Colonic mucosa (tissue), 4 donors: ENCODE data around the gene NEFH. TPM values are rescaled to one million over a fixed set of nuclear protein-coding genes. Genes with fewer than 3 reads are reported as not detected.

Experiments
- DNase-seq: peaks from one replicate; pipeline ENCODE4 v3.0.0-alpha.2; 2020
- H3K27ac ChIP-seq: fragments of 200-600 bp; one replicate; pipeline ENCODE4 v1.8.0; 2021
- H3K27me3 ChIP-seq: fragments of 200-600 bp; one replicate; pipeline ENCODE4 v1.8.0; 2021
- H3K36me3 ChIP-seq: fragments of 200-600 bp; one replicate; pipeline ENCODE4 v1.8.0; 2021
- H3K4me1 ChIP-seq: fragments of 200-600 bp; one replicate; pipeline ENCODE4 v1.8.0; 2021; ENCODE audit warnings: mild to moderate bottlenecking
- H3K4me3 ChIP-seq: fragments of 200-600 bp; one replicate; pipeline ENCODE4 v1.8.0; 2021
- H3K9ac ChIP-seq, 2 donors: one replicate each; pipeline ENCODE4 v1.7.0; 2013; ENCODE audit warnings: control low read depth in 2 of 2, low read depth in 2 of 2, low read length in 2 of 2
- H3K9me3 ChIP-seq: fragments of 200-600 bp; one replicate; pipeline ENCODE4 v1.8.0; 2021
- CTCF ChIP-seq: fragments of 200-600 bp; IDR thresholded peaks from one replicate; pipeline ENCODE4 v1.8.0; 2022; ENCODE audit warnings: antibody characterized with exemption, mild to moderate bottlenecking
- intact Hi-C: fragments of 100-400 bp; cut with DNase I; formaldehyde crosslinking; loops from one replicate; pipeline ENCODE4 v1.14.1; 2022
- total RNA-seq, 2 donors: library from RNA; stranded (reverse); fragmentation: NEBNext Ultra II Directional in 1 of 2; extraction: Animal tissue kit (Norgen Biotek cat#: 25700) in 1 of 2; gene quantifications; one replicate each; pipeline ENCODE4 v1.2.1, GENCODE V29; 2021
- donor health status: healthy.
- donor health status: DM: no; HTN: no; CAD: no.
- donor health status: DM: no; HTN: no; CAD: no.

The NEFH gene
- total RNA-seq, 2 donors from 2014 or later: 0.42 TPM

DNA sequence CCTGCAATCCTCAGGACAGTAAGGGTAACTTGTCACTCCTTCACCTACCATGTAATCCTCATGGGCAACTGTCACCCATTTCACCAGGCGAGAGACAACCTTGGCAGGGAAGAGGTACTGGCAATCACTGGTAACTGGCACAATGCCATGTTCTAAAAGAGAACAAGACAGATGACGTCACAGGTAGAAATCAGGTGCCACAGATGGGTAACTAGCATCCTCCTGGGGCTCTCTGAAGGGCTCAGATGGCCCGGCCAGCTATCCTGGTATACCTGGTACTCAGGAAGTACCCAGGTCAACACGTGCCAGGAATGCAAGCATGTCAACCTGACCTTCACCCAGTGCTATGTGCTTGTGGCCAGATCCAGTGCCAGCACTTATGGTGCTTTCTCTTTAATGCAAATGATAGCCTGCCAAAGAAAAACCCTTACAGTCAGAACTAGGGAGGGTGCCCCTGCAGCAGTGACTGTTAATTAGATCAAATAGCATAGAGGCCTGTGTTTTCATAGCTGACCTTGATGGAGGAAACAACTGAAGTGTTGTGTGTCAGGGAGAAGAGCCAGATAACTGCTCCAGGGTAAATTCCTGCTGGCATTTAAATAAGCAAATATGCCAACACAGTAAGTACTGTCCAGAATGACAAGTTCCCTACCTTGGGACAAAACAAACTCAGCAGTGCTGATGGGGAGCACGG, 37.3 kb downstream of the NEFH start:
- H3K36me3 ChIP-seq: peaks cover 4% of the 10 kb centered on the region
- H3K4me1 ChIP-seq: no peaks in the 10 kb centered on the region
- H3K27ac ChIP-seq: no peak overlapping the region
- no peak for TF ChIP-seq CTCF
- H3K9ac ChIP-seq: no peak overlapping the region
- DNase-seq: no peak
- intact Hi-C loops: no loop called here
- H3K27me3 ChIP-seq: no peaks in the 10 kb centered on the region
- H3K9me3 ChIP-seq: no peaks in the 10 kb centered on the region
- H3K4me3 ChIP-seq: no peak overlapping the region

DNA sequence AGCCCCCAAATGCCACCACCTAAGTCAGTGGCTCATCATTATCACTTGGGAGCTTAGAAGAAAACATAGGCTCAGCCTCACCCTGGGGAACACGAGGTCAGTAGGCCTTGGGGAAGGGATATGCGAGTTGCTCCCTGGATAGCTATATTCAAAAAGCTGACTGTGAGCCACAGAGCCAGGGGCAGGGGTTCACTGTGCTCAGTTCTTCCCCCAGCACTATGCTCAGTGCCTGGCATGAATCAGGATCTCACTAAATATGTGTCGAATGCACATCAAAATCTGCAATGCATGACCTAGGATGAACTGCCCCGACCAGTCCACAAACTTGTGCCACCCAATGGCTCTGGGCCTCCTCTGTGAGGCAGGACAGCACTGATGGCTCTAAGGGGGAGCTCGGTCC, 38.4 kb downstream of the NEFH start:
- intact Hi-C loops: no loop called here

GRCh38 chr22:29519996-29520395, 40.0 kb downstream of the NEFH start:
- Histone ChIP-seq H3K36me3 (peaks cover 4% of the 10 kb centered on the region), H3K9me3 (no peaks in the 10 kb centered on the region), H3K4me1 (no peaks in the 10 kb centered on the region), H3K27me3 (no peaks in the 10 kb centered on the region), H3K4me3 (no peak overlapping the region), H3K27ac (no peak overlapping the region), H3K9ac (no peak overlapping the region)
- DNase-seq: no peak
- intact Hi-C loops: no loop called here
- no peak for TF ChIP-seq CTCF

More for the DNA sequence above, 38.4 kb downstream of the NEFH start:
- Histone ChIP-seq H3K4me1 (no peaks in the 10 kb centered on the region), H3K9ac (no peak overlapping the region), H3K9me3 (no peaks in the 10 kb centered on the region), H3K27ac (no peak overlapping the region), H3K27me3 (no peaks in the 10 kb centered on the region), H3K4me3 (no peak overlapping the region), H3K36me3 (peaks cover 4% of the 10 kb centered on the region)
- no peak for TF ChIP-seq CTCF
- DNase-seq: no peak

- Histone ChIP-seq H3K27me3 (no peaks in the 10 kb centered on the region), H3K4me3 (no peak overlapping the region), H3K4me1 (no peaks in the 10 kb centered on the region), H3K9me3 (no peaks in the 10 kb centered on the region), H3K36me3 (peaks cover 9% of the 10 kb centered on the region), H3K27ac (no peak overlapping the region), H3K9ac (no peak overlapping the region)
- intact Hi-C loops: no loop called here
- no peak for DNase-seq
- TF ChIP-seq CTCF: no peak
Observed at GRCh38 chr22:29520851-29521250, 40.8 kb downstream of the NEFH start.

DNA sequence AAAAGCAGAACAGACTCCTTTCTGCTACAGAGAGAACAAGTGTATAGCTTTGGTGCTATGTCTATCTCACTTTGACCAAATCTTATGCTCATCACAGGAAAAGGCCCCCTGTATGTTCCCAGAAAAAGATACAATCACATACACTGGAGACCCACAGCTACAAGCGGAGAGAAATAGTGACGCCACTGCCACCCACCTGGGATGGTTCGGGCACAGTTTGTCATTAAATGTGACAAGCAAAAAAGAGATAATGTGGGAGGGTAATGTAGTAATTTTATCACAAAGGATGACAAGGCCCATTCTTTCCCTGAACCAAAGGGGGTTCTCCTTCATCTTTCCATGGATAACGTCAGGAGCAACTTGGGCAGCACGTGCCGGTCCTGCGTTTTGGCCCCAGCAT, 41.5 kb downstream of the NEFH start:
- no peaks in the 10 kb centered on the region for H3K9me3 ChIP-seq
- DNase-seq: no peak
- no peak overlapping the region for H3K27ac ChIP-seq
- no peak overlapping the region for H3K4me3 ChIP-seq
- intact Hi-C loops: no loop called here
- no peaks in the 10 kb centered on the region for H3K4me1 ChIP-seq
- no peak for TF ChIP-seq CTCF
- peaks cover 9% of the 10 kb centered on the region for H3K36me3 ChIP-seq
- H3K9ac ChIP-seq: no peak overlapping the region
- no peaks in the 10 kb centered on the region for H3K27me3 ChIP-seq
